Stimulated activated naive CD8-positive, alpha-beta T cell treated with anti-CD3 and anti-CD28 coated beads, Interleukin-15, Interleukin-2, amounts not matched to agents 100 ng/mL and 50 ng/mL, for 24 hours (primary cell): ENCODE results near the gene SREK1.

Experiments
- H3K27ac Mint-ChIP-seq: one replicate; pipeline ENCODE4 v1.8.0; 2021; ENCODE audit warnings: mild to moderate bottlenecking, mixed read lengths
- H3K27me3 Mint-ChIP-seq: one replicate; pipeline ENCODE4 v1.8.0; 2021; ENCODE audit warnings: mixed read lengths
- H3K36me3 Mint-ChIP-seq: one replicate; pipeline ENCODE4 v1.8.0; 2021; ENCODE audit warnings: low read depth, mixed read lengths
- H3K4me1 Mint-ChIP-seq: one replicate; pipeline ENCODE4 v1.8.0; 2021; ENCODE audit warnings: low read depth, mixed read lengths
- H3K4me3 Mint-ChIP-seq: one replicate; pipeline ENCODE4 v1.8.0; 2021; ENCODE audit warnings: mild to moderate bottlenecking, mixed read lengths
- H3K9me3 Mint-ChIP-seq: one replicate; pipeline ENCODE4 v1.8.0; 2021; ENCODE audit warnings: mixed read lengths

SREK1 gene

GRCh38 chr5:66144834-66145390 is 812 bp downstream of the SREK1 start:
- Mint-ChIP-seq H3K27ac (peak overlapping the region; percentile 97), H3K9me3 (no peaks in the 10 kb centered on the region), H3K4me1 (peaks cover 55% of the 10 kb centered on the region)

GRCh38 chr5:66145737-66146136 is 1.6 kb downstream of the SREK1 start:
- Mint-ChIP-seq H3K27ac (peak overlapping the region; percentile 97), H3K4me1 (peaks cover 61% of the 10 kb centered on the region), H3K27me3 (no peaks in the 10 kb centered on the region), H3K36me3 (peaks cover 30% of the 10 kb centered on the region), H3K9me3 (no peaks in the 10 kb centered on the region), H3K4me3 (peak overlapping the region; percentile 93)

More at GRCh38 chr5:66144834-66145390, 812 bp downstream of the SREK1 start:
- Mint-ChIP-seq H3K36me3 (peaks cover 26% of the 10 kb centered on the region), H3K4me3 (peak overlapping the region; percentile 93), H3K27me3 (no peaks in the 10 kb centered on the region)

GRCh38 chr5:66149950-66150349 is 5.8 kb downstream of the SREK1 start:
- H3K4me3 Mint-ChIP-seq = no peak overlapping the region
- H3K36me3 Mint-ChIP-seq = peaks cover 50% of the 10 kb centered on the region
- H3K27me3 Mint-ChIP-seq = no peaks in the 10 kb centered on the region
- H3K4me1 Mint-ChIP-seq = peaks cover 65% of the 10 kb centered on the region
- no peaks in the 10 kb centered on the region for H3K9me3 Mint-ChIP-seq
- H3K27ac Mint-ChIP-seq = no peak overlapping the region

GRCh38 chr5:66151030-66151429 is 6.9 kb downstream of the SREK1 start:
- H3K4me3 Mint-ChIP-seq = peak overlapping the region; percentile 24
- peaks cover 60% of the 10 kb centered on the region for H3K4me1 Mint-ChIP-seq
- peaks cover 46% of the 10 kb centered on the region for H3K36me3 Mint-ChIP-seq
- peak overlapping the region; percentile 84 for H3K27ac Mint-ChIP-seq
- no peaks in the 10 kb centered on the region for H3K27me3 Mint-ChIP-seq
- H3K9me3 Mint-ChIP-seq = no peaks in the 10 kb centered on the region

- Mint-ChIP-seq H3K4me3 (peak overlapping the region; percentile 24), H3K27ac (peak overlapping the region; percentile 84), H3K27me3 (no peaks in the 10 kb centered on the region), H3K9me3 (no peaks in the 10 kb centered on the region), H3K4me1 (peaks cover 55% of the 10 kb centered on the region), H3K36me3 (peaks cover 47% of the 10 kb centered on the region)
Measured at GRCh38 chr5:66151491-66151890, 7.4 kb downstream of the SREK1 start.

GRCh38 chr5:66157046-66157445 is 12.9 kb downstream of the SREK1 start:
- H3K27ac Mint-ChIP-seq = no peak overlapping the region
- peaks cover 45% of the 10 kb centered on the region for H3K36me3 Mint-ChIP-seq
- no peak overlapping the region for H3K4me3 Mint-ChIP-seq
- no peaks in the 10 kb centered on the region for H3K9me3 Mint-ChIP-seq
- peaks cover 11% of the 10 kb centered on the region for H3K4me1 Mint-ChIP-seq
- H3K27me3 Mint-ChIP-seq = no peaks in the 10 kb centered on the region

GRCh38 chr5:66161356-66161755 is 17.3 kb downstream of the SREK1 start:
- peaks cover 63% of the 10 kb centered on the region for H3K36me3 Mint-ChIP-seq
- H3K4me1 Mint-ChIP-seq = peaks cover 4% of the 10 kb centered on the region
- H3K4me3 Mint-ChIP-seq = no peak overlapping the region
- no peaks in the 10 kb centered on the region for H3K27me3 Mint-ChIP-seq
- no peaks in the 10 kb centered on the region for H3K9me3 Mint-ChIP-seq
- H3K27ac Mint-ChIP-seq = no peak overlapping the region

- no peak overlapping the region for H3K4me3 Mint-ChIP-seq
- H3K9me3 Mint-ChIP-seq = no peaks in the 10 kb centered on the region
- H3K27ac Mint-ChIP-seq = no peak overlapping the region
- H3K27me3 Mint-ChIP-seq = no peaks in the 10 kb centered on the region
- H3K36me3 Mint-ChIP-seq = peaks cover 61% of the 10 kb centered on the region
- H3K4me1 Mint-ChIP-seq = peaks cover 8% of the 10 kb centered on the region
Measured at GRCh38 chr5:66164044-66164790, 20.1 kb downstream of the SREK1 start.

- no peaks in the 10 kb centered on the region for H3K27me3 Mint-ChIP-seq
- peaks cover 57% of the 10 kb centered on the region for H3K36me3 Mint-ChIP-seq
- H3K4me3 Mint-ChIP-seq = no peak overlapping the region
- H3K4me1 Mint-ChIP-seq = peaks cover 32% of the 10 kb centered on the region
- H3K9me3 Mint-ChIP-seq = no peaks in the 10 kb centered on the region
- H3K27ac Mint-ChIP-seq = no peak overlapping the region
Measured at GRCh38 chr5:66168226-66168625, 24.1 kb downstream of the SREK1 start.

- H3K36me3 Mint-ChIP-seq = peaks cover 53% of the 10 kb centered on the region
- H3K9me3 Mint-ChIP-seq = no peaks in the 10 kb centered on the region
- no peak overlapping the region for H3K4me3 Mint-ChIP-seq
- H3K4me1 Mint-ChIP-seq = peaks cover 28% of the 10 kb centered on the region
- no peaks in the 10 kb centered on the region for H3K27me3 Mint-ChIP-seq
- no peak overlapping the region for H3K27ac Mint-ChIP-seq
Measured at GRCh38 chr5:66169534-66169933, 25.4 kb downstream of the SREK1 start.

GRCh38 chr5:66170195-66170919 is 26.3 kb downstream of the SREK1 start:
- Mint-ChIP-seq H3K9me3 (no peaks in the 10 kb centered on the region), H3K4me1 (peaks cover 28% of the 10 kb centered on the region), H3K36me3 (peaks cover 56% of the 10 kb centered on the region), H3K27ac (peak overlapping the region; percentile 81), H3K4me3 (no peak overlapping the region), H3K27me3 (no peaks in the 10 kb centered on the region)

- Mint-ChIP-seq H3K36me3 (peaks cover 56% of the 10 kb centered on the region), H3K9me3 (no peaks in the 10 kb centered on the region), H3K4me3 (no peak overlapping the region), H3K27ac (no peak overlapping the region), H3K27me3 (no peaks in the 10 kb centered on the region), H3K4me1 (peaks cover 28% of the 10 kb centered on the region)
Measured at GRCh38 chr5:66171349-66172344, 27.5 kb downstream of the SREK1 start.

GRCh38 chr5:66174338-66174737 is 30.2 kb downstream of the SREK1 start:
- H3K36me3 Mint-ChIP-seq = peaks cover 72% of the 10 kb centered on the region
- no peaks in the 10 kb centered on the region for H3K27me3 Mint-ChIP-seq
- H3K4me3 Mint-ChIP-seq = no peak overlapping the region
- H3K9me3 Mint-ChIP-seq = no peaks in the 10 kb centered on the region
- peaks cover 25% of the 10 kb centered on the region for H3K4me1 Mint-ChIP-seq
- H3K27ac Mint-ChIP-seq = no peak overlapping the region

- H3K4me1 Mint-ChIP-seq = peaks cover 11% of the 10 kb centered on the region
- peaks cover 81% of the 10 kb centered on the region for H3K36me3 Mint-ChIP-seq
- no peaks in the 10 kb centered on the region for H3K9me3 Mint-ChIP-seq
- no peak overlapping the region for H3K4me3 Mint-ChIP-seq
- H3K27ac Mint-ChIP-seq = no peak overlapping the region
- H3K27me3 Mint-ChIP-seq = no peaks in the 10 kb centered on the region
Measured at GRCh38 chr5:66178799-66179198, 34.7 kb downstream of the SREK1 start.
